PC-9 (cell line): ENCODE results near the gene SLC25A46. TPM values are rescaled to one million over a fixed set of nuclear protein-coding genes. Genes with fewer than 3 reads are reported as not detected.

Source experiments
- BruUV-seq: library from RNA; stranded (reverse); fragments of 400-500 nt; replicated peaks from 2 replicates; lab custom pipeline; 2021; lab: Mats Ljungman, UMichigan
- CTCF ChIA-PET: fragments of 300-600 bp; sonication (Branson Sonifier 250); formaldehyde crosslinking; loops from one replicate; lab custom pipeline; 2022; ENCODE audit warnings: antibody characterized with exemption; lab: Charles Lee
- POLR2A ChIA-PET: fragments of 300-600 bp; sonication (Branson Sonifier 250); formaldehyde crosslinking; loops from one replicate; lab custom pipeline; 2022; ENCODE audit warnings: antibody characterized with exemption; ENCODE audit not compliant: unreplicated experiment; lab: Charles Lee
- DNase-seq, 2 experiments: peaks; one replicate each; pipeline versions ENCODE4 v3.0.0 to v3.0.0-alpha.2; 2015 to 2022; ENCODE audit warnings: mixed read lengths in 1 of 2
- H2AFZ ChIP-seq: fragments of 200-600 bp; sonication (generic); 2 replicates; pipeline ENCODE4 v1.8.1; 2017; ENCODE audit warnings: antibody characterized with exemption
- H3F3A ChIP-seq: fragments of 200-600 bp; sonication (generic); 2 replicates; pipeline ENCODE4 v1.8.1; 2017; ENCODE audit warnings: antibody characterized with exemption, mild to moderate bottlenecking, low read depth; ENCODE audit not compliant: insufficient read depth
- H3K27ac ChIP-seq: fragments of 200-600 bp; sonication (generic); 2 replicates; pipeline ENCODE4 v1.6.1; 2016; ENCODE audit warnings: mixed run types
- H3K27me3 ChIP-seq: fragments of 200-600 bp; sonication (generic); 2 replicates; pipeline ENCODE4 v1.6.1; 2016; ENCODE audit warnings: low read depth, mixed run types; ENCODE audit not compliant: insufficient read depth
- H3K36me3 ChIP-seq: fragments of 200-600 bp; sonication (generic); 2 replicates; pipeline ENCODE4 v1.6.1; 2016; ENCODE audit warnings: low read depth, mixed run types
- H3K4me1 ChIP-seq: fragments of 200-600 bp; sonication (generic); replicated peaks from 2 replicates; pipeline ENCODE4 v1.6.1; 2016; ENCODE audit warnings: mixed run types; ENCODE audit not compliant: insufficient read depth
- H3K4me2 ChIP-seq: fragments of 200-600 bp; sonication (generic); 2 replicates; pipeline ENCODE4 v1.6.1; 2017; ENCODE audit warnings: mixed run types
- H3K4me3 ChIP-seq: fragments of 200-600 bp; sonication (generic); 2 replicates; pipeline ENCODE4 v1.6.1; 2016; ENCODE audit warnings: mixed run types
- H3K79me2 ChIP-seq: fragments of 200-600 bp; sonication (generic); 2 replicates; pipeline ENCODE4 v1.6.1; 2017; ENCODE audit warnings: low read depth, mixed run types
- H3K9me2 ChIP-seq: fragments of 200-600 bp; sonication (generic); 2 replicates; pipeline ENCODE4 v1.8.1; 2017; ENCODE audit warnings: mild to moderate bottlenecking; ENCODE audit not compliant: insufficient read depth
- H3K9me3 ChIP-seq: fragments of 200-600 bp; sonication (generic); 2 replicates; pipeline ENCODE4 v1.8.1; 2016; ENCODE audit warnings: low read depth; ENCODE audit not compliant: insufficient read depth
- H4K20me1 ChIP-seq: fragments of 200-600 bp; sonication (generic); 2 replicates; pipeline ENCODE4 v1.8.1; 2017; ENCODE audit not compliant: insufficient read depth
- CTCF ChIP-seq: fragments of 200-600 bp; sonication (generic); conservative IDR thresholded peaks from 2 replicates; pipeline ENCODE4 v1.6.1; 2017; ENCODE audit warnings: mixed run types, antibody characterized with exemption, mild to moderate bottlenecking, moderate library complexity
- EZH2 ChIP-seq: fragments of 200-600 bp; sonication (generic); IDR thresholded peaks from 2 replicates; pipeline ENCODE4 v1.8.0; 2017; ENCODE audit warnings: antibody characterized with exemption, low read depth
- intact Hi-C: fragments of 100-400 bp; cut with micrococcal nuclease; formaldehyde crosslinking; loops from one replicate; pipeline ENCODE4 v1.10.0; 2022; ENCODE audit not compliant: unreplicated experiment
- total RNA-seq: library from RNA; stranded (reverse); gene quantifications from 2 replicates; pipeline ENCODE4 v1.2.3, GENCODE V29; 2021

The SLC25A46 gene
- total RNA-seq, 1 experiment from 2014 or later, result 29.0 TPM

GRCh38 chr5:110738503-110738811 is 350 bp upstream of the SLC25A46 start:
- CTCF ChIA-PET, result no interaction called here

GRCh38 chr5:110751902-110752762 is 13.3 kb downstream of the SLC25A46 start:
- BruUV-seq, result no TSS peak
- no peaks in the 10 kb centered on the region for H3K9me3 ChIP-seq
- CTCF ChIA-PET, result no interaction called here

More at GRCh38 chr5:110738503-110738811, 350 bp upstream of the SLC25A46 start:
- TF ChIP-seq CTCF, result no peak
- no peak for TF ChIP-seq EZH2
- H3K4me3 ChIP-seq, result peak overlapping the region; percentile 76
- no peaks in the 10 kb centered on the region for H3K9me2 ChIP-seq
- DNase-seq, result no peak
- peaks cover 26% of the 10 kb centered on the region; the same call in 1 of the 2 replicates for H3K4me1 ChIP-seq
- H3K27me3 ChIP-seq, result no peaks in the 10 kb centered on the region
- H4K20me1 ChIP-seq, result no peaks in the 10 kb centered on the region; the same call in 1 of the 2 replicates
- H3F3A ChIP-seq, result peaks cover 7% of the 10 kb centered on the region; the same call in 1 of the 2 replicates
- intact Hi-C loops, result loop anchor here (2.0 kb wide), 1 partner anchor 354 kb away; the partner anchor contains the start of gene WDR36
- H3K9me3 ChIP-seq, result no peaks in the 10 kb centered on the region
- POLR2A ChIA-PET, result interaction anchor here (0.6 to 0.7 kb wide), 2 partner anchors 13 to 1427 kb away, joined by 5 read pairs; no protein-coding TSS in a partner anchor
- peaks cover 23% of the 10 kb centered on the region for H3K79me2 ChIP-seq
- no peaks in the 10 kb centered on the region for H3K36me3 ChIP-seq
- H2AFZ ChIP-seq, result peak overlapping the region; percentile 100
- no peak overlapping the region for H3K27ac ChIP-seq
- BruUV-seq, result TSS peak; percentile 77
- peak overlapping the region; percentile 84 for H3K4me2 ChIP-seq

GRCh38 chr5:110752953-110753352 is 14.1 kb downstream of the SLC25A46 start:
- Histone ChIP-seq H3F3A (peaks cover 4% of the 10 kb centered on the region), H3K27ac (no peak overlapping the region), H3K36me3 (0 out of 2 replicates have a peak, but pooled peaks cover 5% of the 10 kb centered on the region), H3K4me1 (no peaks in the 10 kb centered on the region), H4K20me1 (no peaks in the 10 kb centered on the region; the same call in 1 of the 2 replicates), H3K4me3 (no peak overlapping the region), H2AFZ (no peak overlapping the region), H3K9me3 (no peaks in the 10 kb centered on the region), H3K9me2 (no peaks in the 10 kb centered on the region; the same call in 1 of the 2 replicates), H3K4me2 (no peak overlapping the region), H3K27me3 (no peaks in the 10 kb centered on the region), H3K79me2 (no peaks in the 10 kb centered on the region)
- BruUV-seq, result no TSS peak
- ChIA-PET CTCF (no interaction called here), POLR2A (no interaction called here)
- intact Hi-C loops, result no loop called here
- TF ChIP-seq EZH2 (no peak), CTCF (no peak)
- no peak for DNase-seq

More at GRCh38 chr5:110751902-110752762, 13.3 kb downstream of the SLC25A46 start:
- Histone ChIP-seq H3F3A (peaks cover 4% of the 10 kb centered on the region), H2AFZ (no peak overlapping the region), H3K27me3 (no peaks in the 10 kb centered on the region), H3K4me3 (no peak overlapping the region), H3K4me1 (no peaks in the 10 kb centered on the region), H4K20me1 (no peaks in the 10 kb centered on the region; the same call in 1 of the 2 replicates), H3K4me2 (no peak overlapping the region), H3K9me2 (no peaks in the 10 kb centered on the region; the same call in 1 of the 2 replicates), H3K27ac (no peak overlapping the region), H3K79me2 (no peaks in the 10 kb centered on the region), H3K36me3 (0 out of 2 replicates have a peak, but pooled peaks cover 5% of the 10 kb centered on the region)
- POLR2A ChIA-PET, result no interaction called here
- intact Hi-C loops, result no loop called here
- TF ChIP-seq EZH2 (no peak), CTCF (no peak)
- no peak for DNase-seq
